GM12891 (cell line): ENCODE measurements around the gene SEL1L.

Experiments
- POLR2A ChIP-seq: IDR thresholded peaks from 2 replicates; pipeline ENCODE4 v1.6.1; 2011; ENCODE audit warnings: low read depth, low read length, control low read depth
- POLR2AphosphoS5 ChIP-seq: IDR thresholded peaks from 2 replicates; pipeline ENCODE4 v1.6.1; 2011; ENCODE audit warnings: low read depth, low read length, control low read depth
- TAF1 ChIP-seq: IDR thresholded peaks from 2 replicates; pipeline ENCODE4 v1.6.1; 2011; ENCODE audit warnings: low read depth, low read length, control low read depth

DNA sequence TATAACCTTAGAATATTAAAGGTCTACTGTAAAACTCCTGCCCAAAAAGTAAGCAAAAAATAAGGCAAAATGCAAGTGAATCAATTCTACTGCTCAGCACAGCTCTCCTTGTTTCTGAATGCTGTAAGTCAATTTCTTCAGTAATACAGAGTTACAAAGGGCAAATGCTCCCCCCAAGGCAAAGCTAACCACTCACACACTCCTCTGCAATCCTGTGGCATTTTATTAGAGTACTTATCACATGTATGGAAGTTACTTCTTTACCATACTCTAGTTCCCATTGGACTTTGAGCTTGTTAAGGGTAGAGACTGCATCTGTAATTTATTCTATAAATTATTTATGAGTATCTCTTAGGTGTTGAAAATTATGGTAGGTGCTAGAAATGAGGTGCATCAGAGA lies 27.2 kb downstream of the SEL1L start:
- no peak for TF ChIP-seq TAF1
- no peak for TF ChIP-seq POLR2A
- TF ChIP-seq POLR2AphosphoS5 = no peak
